MCF 10A (cell line): ENCODE measurements around the gene KIR3DL2. TPM values are rescaled to one million over a fixed set of nuclear protein-coding genes. Genes with fewer than 3 reads are reported as not detected.
"Not testable (repeated sequence)": the region's sequence is repeated elsewhere in the genome, so short reads cannot be mapped to it uniquely, and the experiment has no call there.

Source experiments
- BruUV-seq: library from RNA; stranded (reverse); fragments of 400-500 nt; replicated peaks from 2 replicates; lab custom pipeline; 2021; lab: Mats Ljungman, UMichigan
- CTCF ChIA-PET: fragments of 300-600 bp; sonication (Branson Sonifier 250); formaldehyde crosslinking; extraction: SDS; loops from one replicate; lab custom pipeline; 2021; ENCODE audit warnings: antibody characterized with exemption, inconsistent platforms; lab: Yijun Ruan, JAX
- POLR2A ChIA-PET: fragments of 300-600, 350-650 bp; sonication (Branson Sonifier 250); formaldehyde crosslinking; extraction: SDS; loops from one replicate; lab custom pipeline; 2020; ENCODE audit warnings: antibody characterized with exemption, inconsistent platforms; lab: Yijun Ruan, JAX
- DNase-seq: peaks from one replicate; pipeline ENCODE4 v3.0.0-alpha.2; 2018; ENCODE audit not compliant: unreplicated experiment
- H3K27ac Mint-ChIP-seq: one replicate; pipeline ENCODE4 v1.8.0; 2022; ENCODE audit warnings: mild to moderate bottlenecking, low read depth, mixed read lengths; ENCODE audit not compliant: unreplicated experiment
- H3K27me3 Mint-ChIP-seq: one replicate; pipeline ENCODE4 v1.8.0; 2022; ENCODE audit warnings: mixed read lengths; ENCODE audit not compliant: insufficient read depth, unreplicated experiment
- H3K36me3 Mint-ChIP-seq: one replicate; pipeline ENCODE4 v1.8.0; 2022; ENCODE audit warnings: mild to moderate bottlenecking, moderate library complexity, mixed read lengths; ENCODE audit not compliant: insufficient read depth, unreplicated experiment
- H3K4me1 Mint-ChIP-seq: one replicate; pipeline ENCODE4 v1.8.0; 2022; ENCODE audit warnings: mixed read lengths; ENCODE audit not compliant: insufficient read depth, unreplicated experiment
- H3K4me3 Mint-ChIP-seq: one replicate; pipeline ENCODE4 v1.8.0; 2022; ENCODE audit warnings: mild to moderate bottlenecking, moderate library complexity, mixed read lengths; ENCODE audit not compliant: unreplicated experiment
- H3K9me3 Mint-ChIP-seq: one replicate; pipeline ENCODE4 v1.8.0; 2022; ENCODE audit warnings: mixed read lengths; ENCODE audit not compliant: unreplicated experiment
- intact Hi-C: fragments of 100-400 bp; cut with micrococcal nuclease; formaldehyde crosslinking; loops from 2 replicates; pipeline ENCODE4 v1.14.1; 2022
- total RNA-seq: library from RNA; stranded (reverse); gene quantifications from 2 replicates; pipeline ENCODE4 v1.2.3, GENCODE V29; 2022
- TF ChIP-seq, protein P1 (sequence below): fragments of 200-600 bp; IDR thresholded peaks from one replicate; pipeline ENCODE4 v1.8.0; 2022; ENCODE audit warnings: antibody characterized with exemption, mild to moderate bottlenecking; ENCODE audit not compliant: unreplicated experiment

The KIR3DL2 gene
- total RNA-seq, 1 experiment from 2014 or later, result not detected

DNA sequence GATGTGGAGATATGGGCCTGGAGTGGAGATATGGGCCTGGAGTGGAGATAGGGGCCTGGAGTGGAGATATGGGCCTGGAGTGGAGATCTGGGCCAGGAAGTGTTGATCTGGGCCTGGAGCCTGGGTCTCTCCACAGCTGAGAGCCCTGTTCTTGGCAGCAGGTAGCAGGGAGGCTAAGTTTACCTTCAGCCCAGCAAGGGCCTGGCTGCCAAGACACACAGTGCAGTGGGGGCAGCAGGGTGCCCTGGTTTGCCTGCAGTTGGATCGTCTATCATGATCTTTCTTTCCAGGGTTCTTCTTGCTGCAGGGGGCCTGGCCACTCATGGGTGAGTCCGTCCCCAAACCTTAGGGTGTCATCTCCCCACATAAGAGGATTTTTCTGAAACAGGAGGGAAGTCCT is 687 bp downstream of the KIR3DL2 start:
- TF ChIP-seq, protein P1, sequence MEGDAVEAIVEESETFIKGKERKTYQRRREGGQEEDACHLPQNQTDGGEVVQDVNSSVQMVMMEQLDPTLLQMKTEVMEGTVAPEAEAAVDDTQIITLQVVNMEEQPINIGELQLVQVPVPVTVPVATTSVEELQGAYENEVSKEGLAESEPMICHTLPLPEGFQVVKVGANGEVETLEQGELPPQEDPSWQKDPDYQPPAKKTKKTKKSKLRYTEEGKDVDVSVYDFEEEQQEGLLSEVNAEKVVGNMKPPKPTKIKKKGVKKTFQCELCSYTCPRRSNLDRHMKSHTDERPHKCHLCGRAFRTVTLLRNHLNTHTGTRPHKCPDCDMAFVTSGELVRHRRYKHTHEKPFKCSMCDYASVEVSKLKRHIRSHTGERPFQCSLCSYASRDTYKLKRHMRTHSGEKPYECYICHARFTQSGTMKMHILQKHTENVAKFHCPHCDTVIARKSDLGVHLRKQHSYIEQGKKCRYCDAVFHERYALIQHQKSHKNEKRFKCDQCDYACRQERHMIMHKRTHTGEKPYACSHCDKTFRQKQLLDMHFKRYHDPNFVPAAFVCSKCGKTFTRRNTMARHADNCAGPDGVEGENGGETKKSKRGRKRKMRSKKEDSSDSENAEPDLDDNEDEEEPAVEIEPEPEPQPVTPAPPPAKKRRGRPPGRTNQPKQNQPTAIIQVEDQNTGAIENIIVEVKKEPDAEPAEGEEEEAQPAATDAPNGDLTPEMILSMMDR, result no peak
- Mint-ChIP-seq H3K27ac (no peak overlapping the region), H3K9me3 (peaks cover 58% of the 10 kb centered on the region), H3K4me1 (no peaks in the 10 kb centered on the region), H3K27me3 (no peaks in the 10 kb centered on the region), H3K36me3 (no peaks in the 10 kb centered on the region), H3K4me3 (no peak overlapping the region)
- intact Hi-C loops, result no loop called here
- ChIA-PET POLR2A (no interaction called here), CTCF (no interaction called here)
- no TSS peak for BruUV-seq
- no peak for DNase-seq

DNA sequence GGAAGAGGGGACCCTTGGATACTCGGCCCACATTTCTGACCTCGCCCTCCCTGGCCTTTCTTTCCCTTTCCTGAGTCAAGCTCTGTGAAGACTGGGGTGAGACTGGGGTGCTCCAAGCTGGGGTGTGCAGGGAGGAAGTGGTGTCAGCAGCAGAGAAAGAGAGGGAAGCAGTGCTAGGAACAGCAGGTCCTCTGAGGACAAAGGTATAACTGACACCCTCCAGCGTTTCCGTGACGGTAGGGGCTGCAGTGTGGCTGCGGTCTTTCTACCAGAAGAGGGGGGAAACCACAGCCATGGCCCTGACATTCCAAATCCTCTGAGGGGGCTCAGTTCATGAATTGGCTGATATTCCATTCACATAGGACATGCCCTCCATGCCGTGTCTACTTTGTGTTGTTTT is 1.1 kb downstream of the KIR3DL2 start:
- Mint-ChIP-seq H3K4me1 (no peaks in the 10 kb centered on the region), H3K27ac (no peak overlapping the region), H3K36me3 (no peaks in the 10 kb centered on the region), H3K27me3 (no peaks in the 10 kb centered on the region), H3K9me3 (peaks cover 58% of the 10 kb centered on the region), H3K4me3 (no peak overlapping the region)
- intact Hi-C loops, result no loop called here
- CTCF ChIA-PET, result no interaction called here
- no TSS peak for BruUV-seq
- TF ChIP-seq, protein P1, result no peak
- no peak for DNase-seq
- POLR2A ChIA-PET, result no interaction called here

DNA sequence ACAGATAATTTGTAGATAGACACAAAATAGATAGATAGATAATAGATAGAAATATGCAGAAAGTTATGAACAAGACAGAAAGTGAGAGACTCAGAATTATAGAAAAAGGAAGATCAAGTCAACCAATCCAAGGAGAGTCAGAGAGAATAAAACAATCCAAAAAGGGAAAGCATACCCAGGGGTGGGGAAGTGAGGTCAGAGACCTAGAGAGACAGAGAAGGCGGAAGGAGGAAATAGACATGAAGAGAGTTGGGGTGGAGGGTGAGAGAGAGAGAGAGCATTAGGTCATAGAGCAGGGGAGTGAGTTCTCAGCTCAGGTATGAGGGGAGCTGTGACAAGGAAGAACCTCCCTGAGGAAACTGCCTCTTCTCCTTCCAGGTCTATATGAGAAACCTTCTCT is 5.0 kb downstream of the KIR3DL2 start:
- H3K27me3 Mint-ChIP-seq, POLR2A ChIA-PET, DNase-seq, H3K36me3 Mint-ChIP-seq, H3K4me3 Mint-ChIP-seq, intact Hi-C loops, CTCF ChIA-PET, BruUV-seq, H3K4me1 Mint-ChIP-seq, H3K27ac Mint-ChIP-seq: not testable (repeated sequence)
- H3K9me3 Mint-ChIP-seq, result peaks cover 50% of the 10 kb centered on the region

DNA sequence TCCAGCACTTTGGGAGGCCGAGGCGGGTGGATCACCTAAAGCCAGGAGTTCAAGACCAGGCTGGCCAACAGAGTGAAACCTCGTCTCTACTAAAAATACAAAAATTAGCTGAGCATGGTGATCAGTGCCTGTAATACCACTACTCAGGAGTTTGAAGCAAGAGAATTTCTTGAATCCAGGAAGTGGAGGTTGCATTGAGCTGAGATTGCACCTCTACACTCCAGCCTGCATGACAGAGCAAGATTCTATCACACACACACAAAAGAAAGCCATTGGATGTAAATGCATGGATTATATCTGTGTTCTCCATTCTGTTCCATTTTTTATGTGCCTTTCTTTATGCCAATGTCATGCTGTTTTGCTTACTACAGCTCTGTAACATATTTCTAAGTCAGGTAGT is 8.2 kb downstream of the KIR3DL2 start:
- H3K27me3 Mint-ChIP-seq, BruUV-seq, H3K4me3 Mint-ChIP-seq, CTCF ChIA-PET, H3K4me1 Mint-ChIP-seq, H3K27ac Mint-ChIP-seq, intact Hi-C loops, H3K36me3 Mint-ChIP-seq, DNase-seq: not testable (repeated sequence)
- POLR2A ChIA-PET, result interaction anchor here (0.7 to 1.1 kb wide), 2 partner anchors 23 to 33 kb away, joined by 3 to 5 read pairs; no protein-coding TSS in a partner anchor
- peaks cover 41% of the 10 kb centered on the region for H3K9me3 Mint-ChIP-seq

DNA sequence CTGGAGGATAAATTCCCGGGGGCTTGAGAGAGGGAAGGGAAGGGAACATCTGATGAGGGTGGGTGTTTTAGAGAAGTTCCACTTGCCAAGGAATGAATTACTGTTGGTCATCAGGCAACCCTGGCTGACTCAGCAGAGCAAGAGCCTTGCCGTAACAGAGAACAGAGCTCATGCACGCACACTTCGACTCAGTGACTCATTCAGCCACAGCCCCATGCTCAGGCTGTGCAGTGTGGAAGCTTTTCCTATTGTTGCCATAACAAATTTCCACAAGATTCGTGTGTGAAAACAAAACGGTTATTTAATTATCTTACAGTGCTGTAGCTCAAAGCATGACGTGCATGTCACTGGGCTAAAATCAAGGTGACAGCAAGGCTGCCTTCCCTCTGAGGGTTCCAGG is 9.2 kb downstream of the KIR3DL2 start:
- CTCF ChIA-PET, H3K4me3 Mint-ChIP-seq, BruUV-seq, intact Hi-C loops, H3K27ac Mint-ChIP-seq, H3K4me1 Mint-ChIP-seq, H3K36me3 Mint-ChIP-seq, H3K27me3 Mint-ChIP-seq: not testable (repeated sequence)
- H3K9me3 Mint-ChIP-seq, result peaks cover 32% of the 10 kb centered on the region
- DNase-seq, result peak; percentile 33
- POLR2A ChIA-PET, result interaction anchor here (0.7 to 1.4 kb wide), 4 partner anchors 12 to 34 kb away, joined by 3 to 5 read pairs (median 4); partner anchors contain the start of gene FCAR

DNA sequence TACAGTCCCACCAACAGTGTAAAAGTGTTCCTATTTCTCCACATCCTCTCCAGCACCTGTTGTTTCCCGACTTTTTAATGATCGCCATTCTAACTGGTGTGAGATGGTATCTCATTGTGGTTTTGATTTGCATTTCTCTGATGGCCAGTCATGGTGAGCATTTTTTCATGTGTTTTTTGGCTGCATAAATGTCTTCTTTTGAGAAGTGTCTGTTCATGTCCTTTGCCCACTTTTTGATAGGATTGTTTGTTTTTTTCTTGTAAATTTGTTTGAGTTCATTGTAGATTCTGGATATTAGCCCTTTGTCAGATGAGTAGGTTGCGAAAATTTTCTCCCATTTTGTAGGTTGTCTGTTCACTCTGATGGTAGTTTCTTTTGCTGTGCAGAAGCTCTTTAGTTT is 13.2 kb downstream of the KIR3DL2 start:
- H3K4me1 Mint-ChIP-seq, H3K27ac Mint-ChIP-seq, H3K4me3 Mint-ChIP-seq, CTCF ChIA-PET, POLR2A ChIA-PET, H3K27me3 Mint-ChIP-seq, intact Hi-C loops, DNase-seq, BruUV-seq, H3K36me3 Mint-ChIP-seq: not testable (repeated sequence)
- peaks cover 37% of the 10 kb centered on the region for H3K9me3 Mint-ChIP-seq
